Fibroblast of the aortic adventitia (primary cell): ENCODE measurements around the gene FAF1. TPM values are rescaled to one million over a fixed set of nuclear protein-coding genes. Genes with fewer than 3 reads are reported as not detected.

ENCODE experiments used
- DNase-seq: peaks from one replicate; pipeline ENCODE4 v3.0.0-alpha.2; 2010; ENCODE audit warnings: low read depth
- H3K4me3 ChIP-seq: 2 replicates; pipeline ENCODE4 v1.5.1; 2011; ENCODE audit warnings: low read depth, mild to moderate bottlenecking, control low read depth, low read length, moderate library complexity
- total RNA-seq: library from RNA; depleted of rRNA; stranded (reverse); fragments of >200 nt; gene quantifications from 2 replicates; pipeline ENCODE4 v1.2.3, GENCODE V29; 2012; ENCODE audit warnings: low replicate concordance
- TF ChIP-seq, protein P1 (sequence below): IDR thresholded peaks from 2 replicates; pipeline ENCODE4 v1.5.1; 2011; ENCODE audit warnings: mild to moderate bottlenecking, low read length, control low read depth, inconsistent platforms; ENCODE audit not compliant: insufficient read depth

Gene FAF1
- total RNA-seq, 1 donor = 93.8 TPM

- TF ChIP-seq, protein P1, sequence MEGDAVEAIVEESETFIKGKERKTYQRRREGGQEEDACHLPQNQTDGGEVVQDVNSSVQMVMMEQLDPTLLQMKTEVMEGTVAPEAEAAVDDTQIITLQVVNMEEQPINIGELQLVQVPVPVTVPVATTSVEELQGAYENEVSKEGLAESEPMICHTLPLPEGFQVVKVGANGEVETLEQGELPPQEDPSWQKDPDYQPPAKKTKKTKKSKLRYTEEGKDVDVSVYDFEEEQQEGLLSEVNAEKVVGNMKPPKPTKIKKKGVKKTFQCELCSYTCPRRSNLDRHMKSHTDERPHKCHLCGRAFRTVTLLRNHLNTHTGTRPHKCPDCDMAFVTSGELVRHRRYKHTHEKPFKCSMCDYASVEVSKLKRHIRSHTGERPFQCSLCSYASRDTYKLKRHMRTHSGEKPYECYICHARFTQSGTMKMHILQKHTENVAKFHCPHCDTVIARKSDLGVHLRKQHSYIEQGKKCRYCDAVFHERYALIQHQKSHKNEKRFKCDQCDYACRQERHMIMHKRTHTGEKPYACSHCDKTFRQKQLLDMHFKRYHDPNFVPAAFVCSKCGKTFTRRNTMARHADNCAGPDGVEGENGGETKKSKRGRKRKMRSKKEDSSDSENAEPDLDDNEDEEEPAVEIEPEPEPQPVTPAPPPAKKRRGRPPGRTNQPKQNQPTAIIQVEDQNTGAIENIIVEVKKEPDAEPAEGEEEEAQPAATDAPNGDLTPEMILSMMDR = no peak
- H3K4me3 ChIP-seq = no peak overlapping the region
- DNase-seq = no peak
Observed at GRCh38 chr1:50973875-50974617, 14.0 kb upstream of the FAF1 start.

- TF ChIP-seq, protein P1 = no peak
- H3K4me3 ChIP-seq = no peak overlapping the region
- DNase-seq = peak; percentile 33
Observed at GRCh38 chr1:50973255-50973654, 13.2 kb upstream of the FAF1 start.

- DNase-seq = peak; percentile 51
- TF ChIP-seq, protein P1 = no peak
- H3K4me3 ChIP-seq = peak overlapping the region; percentile 44
Observed at GRCh38 chr1:50972766-50973165, 12.7 kb upstream of the FAF1 start.

DNA sequence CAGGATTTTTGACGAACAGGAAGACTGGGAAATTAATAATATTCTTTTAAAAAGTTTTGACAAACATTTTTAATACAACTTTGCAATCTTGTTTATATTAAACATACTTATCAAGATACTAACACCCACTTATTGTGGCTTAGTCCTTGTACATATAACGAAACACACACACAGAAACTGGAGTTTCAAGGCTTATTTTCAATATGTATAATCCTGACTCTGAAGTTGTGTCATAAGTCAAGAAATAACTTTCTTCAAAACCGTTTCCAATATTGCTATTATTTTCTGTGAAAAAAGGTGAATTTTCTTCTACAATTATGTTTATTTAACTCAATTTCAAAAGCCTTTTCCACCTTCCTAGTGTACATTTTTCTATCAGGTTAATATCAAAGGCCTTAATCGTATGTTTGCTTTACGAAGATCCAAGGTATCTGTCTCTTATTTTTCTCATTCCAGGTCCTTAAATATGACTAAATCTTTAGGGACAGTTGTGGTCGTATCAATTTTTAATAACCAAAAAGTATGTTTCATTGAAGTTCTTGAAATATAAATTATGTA, 11.8 kb upstream of the FAF1 start:
- DNase-seq = peak; percentile 50
- TF ChIP-seq, protein P1 = no peak
- peak overlapping the region; percentile 97 for H3K4me3 ChIP-seq

GRCh38 chr1:50970931-50971582, 11.0 kb upstream of the FAF1 start:
- TF ChIP-seq, protein P1 = no peak
- peak; percentile 52 for DNase-seq
- H3K4me3 ChIP-seq = peak overlapping the region; percentile 97

- TF ChIP-seq, protein P1 = no peak
- no peak for DNase-seq
- peak overlapping the region; percentile 97 for H3K4me3 ChIP-seq
Observed at GRCh38 chr1:50970509-50970887, 10.4 kb upstream of the FAF1 start.
